ENCODE results near the gene RASSF6.
"Not testable (repeated sequence)": the region's sequence is repeated elsewhere in the genome, so short reads cannot be mapped to it uniquely, and the experiment has no call there.

The RASSF6 gene

GRCh38 chr4:73620115-73620792, at the start of gene RASSF6:
Gene RASSF6, minus strand, starts transcription at chr4:73620436. Its CDS starts 8,641 bp downstream, at chr4:73611795.
- no peak for DNase-seq (ENCODE audit: low spot score)

DNA sequence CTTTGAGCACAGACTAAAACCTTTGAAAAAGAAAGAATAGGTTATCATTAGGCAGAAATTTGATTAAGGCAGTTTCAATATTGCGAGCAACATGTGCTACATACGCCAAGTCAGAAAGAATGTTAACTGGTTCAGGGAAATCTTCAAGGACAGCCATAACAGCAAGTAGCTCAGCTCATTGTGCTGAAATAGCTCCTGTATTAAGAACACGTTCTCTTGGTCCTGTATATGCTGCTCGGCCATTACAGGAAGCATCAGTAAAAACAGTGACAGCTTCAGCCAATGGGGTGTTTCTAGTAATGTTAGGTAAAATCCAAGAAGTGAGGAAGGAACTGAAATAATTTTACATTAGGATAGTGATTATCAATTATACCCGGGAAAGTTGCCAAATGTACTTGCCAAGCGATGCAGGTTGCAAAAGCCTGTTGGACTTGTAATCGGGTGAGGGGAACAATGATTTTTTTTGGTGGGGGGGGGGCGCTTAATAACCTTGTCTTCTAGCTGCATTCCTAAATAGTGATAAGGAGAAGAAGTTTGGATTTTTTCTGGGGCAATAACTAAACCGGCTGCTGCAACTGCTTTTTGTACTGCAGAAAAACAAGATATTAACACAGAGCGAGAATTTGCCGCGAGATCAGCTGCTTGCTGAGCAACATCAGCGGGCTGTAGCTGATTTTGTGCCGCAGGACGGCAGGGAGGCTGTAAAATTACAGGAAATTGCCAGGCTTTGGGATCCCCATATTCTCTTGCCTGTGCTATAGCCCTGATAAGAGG, 49.4 kb upstream of the RASSF6 start:
- no peak for DNase-seq (ENCODE audit: low spot score)

- no peak for DNase-seq (ENCODE audit: low spot score)
Observed at GRCh38 chr4:73668782-73669201, 48.6 kb upstream of the RASSF6 start.

GRCh38 chr4:73665924-73666323, 45.7 kb upstream of the RASSF6 start:
- DNase-seq (ENCODE audit: low spot score): not testable (repeated sequence)

GRCh38 chr4:73664470-73664869, 44.2 kb upstream of the RASSF6 start:
- DNase-seq (ENCODE audit: low spot score): no peak

GRCh38 chr4:73663576-73663975, 43.3 kb upstream of the RASSF6 start:
- DNase-seq (ENCODE audit: low spot score): no peak

DNA sequence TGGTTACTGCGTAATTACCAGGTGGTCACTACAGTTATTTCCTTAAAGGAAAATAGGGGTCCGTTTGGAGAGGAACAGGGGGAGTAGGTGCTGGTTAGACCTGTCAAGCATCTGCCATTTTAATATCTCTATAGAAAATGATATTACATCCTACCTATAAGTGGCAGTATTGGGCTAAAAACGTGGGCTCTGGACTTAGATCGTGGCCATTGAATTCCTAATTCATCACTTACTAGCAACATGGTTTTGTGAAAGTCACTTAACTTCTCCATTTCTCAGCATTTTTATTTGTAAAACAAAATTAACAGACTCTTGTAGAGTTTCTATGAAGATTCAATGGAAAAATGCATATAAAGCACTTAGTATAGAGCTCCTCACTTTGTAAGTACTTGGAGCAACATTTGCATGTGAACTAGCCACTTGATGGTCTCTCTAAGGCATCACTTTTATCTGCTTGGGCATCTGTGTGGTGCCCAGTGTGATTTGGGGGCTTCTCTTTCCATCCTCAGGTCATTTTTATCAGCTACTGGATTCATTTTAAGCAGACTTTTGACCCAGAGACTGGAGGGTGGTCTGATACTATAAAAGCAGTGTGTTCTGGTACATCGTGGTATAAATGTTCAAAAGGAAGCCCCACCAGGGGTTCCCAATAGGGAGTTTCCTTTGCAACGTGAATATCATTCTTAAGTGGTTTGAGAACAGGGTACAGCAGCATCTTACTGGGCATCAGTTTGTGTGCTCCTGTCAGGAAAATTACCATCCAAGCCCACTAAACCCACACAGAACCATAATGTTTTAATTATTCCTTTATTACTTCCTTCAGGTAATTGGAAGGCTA, 42.7 kb upstream of the RASSF6 start:
- DNase-seq (ENCODE audit: low spot score): peak; percentile 19

DNA sequence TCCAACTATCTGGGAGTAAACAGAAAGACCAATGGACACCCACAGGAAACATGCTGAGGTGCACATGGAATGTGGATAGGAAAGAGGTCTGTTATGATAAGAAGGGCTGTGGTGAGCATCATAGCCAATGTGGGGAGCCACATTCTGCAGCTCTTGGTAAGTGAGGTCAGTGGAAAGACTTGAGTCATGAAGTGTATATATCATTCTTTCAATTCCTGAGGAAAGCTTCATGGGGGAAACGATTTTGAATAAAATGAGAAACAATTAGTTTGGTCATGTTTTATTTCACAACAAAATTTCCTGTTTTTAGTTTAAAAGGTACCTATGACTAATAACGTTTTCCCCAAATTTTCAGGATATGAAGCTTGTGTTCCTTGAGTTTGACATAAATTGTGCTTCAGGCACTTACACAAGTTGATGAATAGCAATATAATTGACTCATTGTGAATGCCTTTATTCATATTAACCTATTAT, 41.4 kb upstream of the RASSF6 start:
- peak; percentile 5 for DNase-seq (ENCODE audit: low spot score)

DNA sequence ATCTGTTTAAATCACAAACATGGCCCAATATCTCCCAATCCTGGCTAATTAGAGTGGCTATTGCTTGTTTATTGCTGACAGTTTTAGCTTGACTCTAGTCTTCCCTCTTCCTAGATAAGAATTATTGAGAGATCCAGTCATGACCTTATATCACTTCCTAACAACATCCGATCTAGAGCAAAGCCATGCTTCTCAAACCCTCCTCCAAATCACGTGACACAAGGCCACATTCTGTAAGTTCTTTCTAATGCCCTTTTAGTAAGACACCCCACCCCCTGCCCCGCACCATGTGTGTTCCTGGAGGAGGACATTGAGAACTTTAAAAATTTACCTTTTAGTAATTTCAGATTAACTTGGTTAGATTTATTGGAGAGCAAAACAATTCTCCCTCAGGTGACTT, 40.6 kb upstream of the RASSF6 start:
- DNase-seq (ENCODE audit: low spot score): no peak

GRCh38 chr4:73653695-73654106, 33.5 kb upstream of the RASSF6 start:
- DNase-seq (ENCODE audit: low spot score): peak; percentile 17

GRCh38 chr4:73650250-73650649, 30.0 kb upstream of the RASSF6 start:
- no peak for DNase-seq (ENCODE audit: low spot score)

DNA sequence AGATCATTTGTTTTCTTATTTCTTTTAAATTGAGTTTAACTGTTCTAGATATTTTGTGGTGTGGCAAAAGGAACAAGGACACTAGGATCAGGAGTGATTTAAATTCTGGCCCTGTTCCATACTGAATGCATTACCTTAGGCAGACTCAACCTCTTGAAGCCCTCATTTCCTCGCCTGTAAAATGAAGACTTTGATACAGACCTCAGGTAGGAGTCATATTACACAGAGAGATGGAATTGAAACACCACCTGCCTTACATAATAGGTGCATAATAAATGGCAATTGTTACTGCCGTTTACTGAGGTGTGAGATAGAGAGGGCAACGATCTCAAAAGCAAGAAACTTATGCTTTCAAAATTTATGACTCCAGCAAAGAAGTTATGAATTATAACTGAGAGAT, 28.2 kb upstream of the RASSF6 start:
- no peak for DNase-seq (ENCODE audit: low spot score)

DNA sequence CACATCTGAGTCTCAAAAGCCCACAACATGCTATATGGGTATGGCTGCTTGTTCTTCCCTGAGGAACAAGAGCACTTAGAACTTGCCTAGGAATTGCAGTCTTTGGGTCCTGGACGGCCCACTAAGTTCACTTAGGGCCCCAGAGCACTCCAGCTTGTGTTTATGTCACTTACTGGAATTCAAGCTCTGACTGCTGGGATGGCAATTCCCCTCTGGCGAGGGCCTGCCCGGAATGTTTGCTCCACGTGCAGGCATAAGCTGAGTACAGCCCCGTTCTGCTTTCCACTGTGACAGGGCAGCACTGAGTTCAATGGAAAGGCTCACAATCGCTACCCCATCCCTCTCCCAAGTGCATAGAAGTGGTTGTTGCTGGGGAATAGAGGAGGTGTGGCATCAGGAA, 25.9 kb upstream of the RASSF6 start:
- no peak for DNase-seq (ENCODE audit: low spot score)

DNA sequence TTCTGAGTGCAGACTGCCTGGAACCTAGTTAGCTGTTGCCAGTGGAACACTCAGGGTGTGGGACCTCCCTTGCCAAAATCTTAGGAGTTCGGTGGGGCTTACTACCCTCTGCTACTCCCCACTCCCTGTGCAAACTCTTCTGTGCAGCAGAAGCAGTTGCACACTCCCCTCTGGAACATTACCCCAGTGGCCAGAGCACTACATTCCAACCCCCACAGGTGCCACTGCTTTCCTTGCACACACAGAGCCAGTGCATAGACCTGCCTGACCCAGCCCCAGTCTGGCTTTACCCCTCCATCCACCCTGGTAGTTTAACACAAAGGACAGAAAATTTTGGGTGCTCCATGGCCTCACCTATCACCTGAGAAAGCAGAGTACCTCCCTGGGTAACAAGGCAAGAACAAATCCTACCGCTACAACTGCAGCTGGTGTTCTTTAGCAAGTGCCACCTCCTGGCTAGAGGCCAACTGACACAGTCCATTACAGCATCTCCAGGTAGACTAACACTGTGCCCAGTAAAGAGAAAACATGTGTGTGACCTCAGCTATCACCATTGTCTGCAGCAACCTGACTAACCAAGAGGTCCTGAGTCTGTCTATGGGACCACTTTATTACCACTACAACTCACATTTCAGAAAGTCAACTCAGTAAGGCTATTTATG, 11.5 kb upstream of the RASSF6 start:
- DNase-seq (ENCODE audit: low spot score): no peak

- not testable (repeated sequence) for DNase-seq (ENCODE audit: low spot score)
Observed at GRCh38 chr4:73628834-73629233, 8.6 kb upstream of the RASSF6 start.

DNA sequence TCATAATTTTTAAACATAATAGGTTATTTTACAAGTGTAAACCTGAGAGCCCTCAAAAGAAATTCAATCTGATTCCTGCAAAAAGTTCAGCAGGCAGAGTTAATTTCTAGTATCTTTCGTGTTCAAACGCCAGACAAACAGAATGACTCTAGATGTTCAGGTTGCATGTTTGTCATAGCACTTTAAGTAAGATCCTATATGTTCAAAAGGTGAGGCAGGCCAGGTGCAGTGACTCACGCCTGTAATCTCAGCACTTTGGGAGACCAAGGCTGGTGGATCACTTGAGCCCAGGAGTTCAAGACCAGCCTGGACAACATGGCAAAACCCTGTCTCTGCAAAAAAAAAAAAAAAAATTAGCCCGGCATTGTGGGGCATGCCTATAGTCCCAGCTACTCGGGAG, 1.1 kb upstream of the RASSF6 start:
- DNase-seq (ENCODE audit: low spot score): no peak

DNA sequence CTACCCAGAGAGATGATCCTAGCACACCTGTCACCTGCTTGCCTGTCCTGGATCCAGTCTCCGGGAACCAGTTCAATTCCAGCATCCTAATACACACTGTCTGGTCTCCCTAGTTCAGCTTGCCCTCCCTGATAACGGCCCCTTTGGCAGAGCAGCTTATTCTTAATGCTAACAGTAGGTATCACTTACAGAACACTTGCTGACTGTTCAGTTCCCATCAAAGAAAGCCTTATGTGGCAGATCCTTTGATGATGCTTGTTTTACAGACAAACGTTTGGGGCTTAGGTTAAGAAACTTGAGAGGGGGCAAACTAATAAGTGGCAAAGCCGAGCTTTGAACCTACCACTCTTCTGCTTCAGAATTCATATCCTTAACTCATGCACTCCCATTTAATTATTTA, 890 bp downstream of the RASSF6 start:
- no peak for DNase-seq (ENCODE audit: low spot score)

GRCh38 chr4:73617256-73617655, 3.0 kb downstream of the RASSF6 start:
- DNase-seq (ENCODE audit: low spot score): no peak

GRCh38 chr4:73615613-73616012, 4.6 kb downstream of the RASSF6 start:
- no peak for DNase-seq (ENCODE audit: low spot score)

DNA sequence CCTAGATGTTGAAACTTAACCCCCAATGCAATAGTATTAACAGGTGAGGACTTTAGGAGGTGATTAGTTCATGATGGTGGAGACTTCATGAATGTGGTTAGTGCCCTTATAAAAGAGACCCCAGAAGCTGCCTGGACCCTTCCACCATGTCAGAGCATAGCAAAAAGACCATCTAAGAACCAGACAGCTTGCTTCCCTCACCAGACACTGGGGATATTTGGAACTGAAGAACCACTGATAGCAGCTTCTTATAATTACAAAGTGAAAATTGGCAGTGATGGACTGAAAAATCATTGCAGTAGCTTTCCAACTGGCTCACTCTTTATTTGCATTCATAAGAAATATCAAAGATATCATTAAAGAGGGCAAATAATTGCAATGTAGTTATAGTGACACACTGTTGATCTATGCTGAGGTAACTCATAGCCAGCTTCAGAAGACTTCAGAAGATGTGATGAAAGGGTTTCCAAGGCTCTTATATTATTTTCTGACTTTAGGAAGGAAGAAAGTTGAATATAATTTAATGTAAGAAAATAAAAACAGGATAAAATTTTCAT, 5.8 kb downstream of the RASSF6 start:
- no peak for DNase-seq (ENCODE audit: low spot score)

DNA sequence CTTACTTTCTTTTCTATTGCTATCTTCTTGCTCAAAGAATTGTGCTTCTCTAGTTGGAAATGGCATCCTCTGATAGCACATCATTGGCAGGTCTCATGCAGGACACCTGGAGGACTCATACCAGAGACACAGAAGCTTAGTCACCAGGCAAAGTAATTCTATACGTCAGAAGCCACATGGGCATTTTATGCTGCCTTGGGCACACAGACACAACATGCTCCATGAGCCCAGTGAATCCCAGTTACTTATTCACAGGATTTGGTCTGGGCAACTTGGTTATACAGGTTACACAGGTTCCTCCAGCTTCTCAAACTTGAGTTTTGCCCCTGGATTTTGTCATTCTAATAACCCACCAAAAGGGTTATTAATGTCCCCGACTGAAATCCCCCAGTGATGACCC, 7.1 kb downstream of the RASSF6 start:
- DNase-seq (ENCODE audit: low spot score): no peak

DNA sequence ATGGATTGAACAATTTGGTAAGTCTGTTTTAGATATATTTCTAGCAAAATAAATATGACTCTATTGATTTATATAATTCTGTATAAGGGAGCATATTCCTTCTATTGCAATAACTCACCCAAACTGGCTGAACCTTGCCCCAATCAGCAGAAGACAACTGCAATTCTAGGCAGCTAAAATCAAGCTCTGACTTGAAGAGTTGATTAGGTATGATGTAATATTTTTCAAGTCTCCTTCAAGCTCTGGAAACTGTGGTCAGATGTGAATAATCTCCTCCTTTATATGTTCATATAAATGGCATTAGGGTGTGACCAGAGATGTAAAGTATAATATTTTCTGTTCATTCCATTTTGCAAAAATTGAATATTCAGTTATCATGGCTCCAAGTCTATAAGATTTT, 8.2 kb downstream of the RASSF6 start:
- no peak for DNase-seq (ENCODE audit: low spot score)

Measured in activated CD4-positive, alpha-beta T cell treated with anti-CD3 and anti-CD28 coated beads, Interleukin-2, Interleukin-4, amounts not matched to agents 100 ng/mL and 50 ng/mL, durations not matched to agents 16 hours and 8 hours (primary cell).